ENCODE results near the gene PARD3B.

DNA sequence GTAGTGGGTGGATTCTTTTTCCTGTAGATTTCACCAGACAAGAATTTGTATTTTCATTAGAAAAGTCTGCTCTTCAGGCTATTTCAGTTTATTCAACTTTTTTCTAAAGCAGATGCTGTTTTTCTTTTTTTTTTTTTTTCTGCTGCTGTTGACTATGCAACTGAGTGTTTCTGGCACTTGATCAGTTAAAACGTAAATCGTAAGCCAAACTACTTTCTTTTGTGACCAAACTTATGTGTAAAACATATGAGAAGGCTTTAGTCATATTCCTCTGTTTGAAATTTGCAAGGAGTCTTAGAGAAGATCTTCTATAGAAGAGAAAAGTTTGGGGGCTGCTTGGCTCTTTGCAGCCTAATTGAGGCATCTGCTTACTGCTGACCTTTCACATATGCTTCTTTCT, 170.1 kb downstream of the PARD3B start:
- TF ChIP-seq CTCF (IDR thresholded peaks at IDR 0.05; ENCODE audit: low read length) (no peak), EZH2phosphoT487 (IDR thresholded peaks at IDR 0.05; ENCODE audit: low read length) (no peak)

Data from MM.1S (cell line).